ENCODE data around the gene FHIT. TPM values are rescaled to one million over a fixed set of nuclear protein-coding genes. Genes with fewer than 3 reads are reported as not detected.

Gene FHIT
- total and polyA plus RNA-seq, 9 donors: 5.1 to 11.8 (median 9.5) TPM

GRCh38 chr3:60383345-60383744, 867.9 kb downstream of the FHIT start:
- DNase-seq: no peak

GRCh38 chr3:60366486-60366885, 884.8 kb downstream of the FHIT start:
- intact Hi-C loops (cut with DNase I): no loop called here
- no peaks in the 10 kb centered on the region for H3K27me3 ChIP-seq
- H3K4me3 ChIP-seq: no peak overlapping the region
- H3K4me1 ChIP-seq (ENCODE audit: insufficient read depth): no peaks in the 10 kb centered on the region
- H3K9me3 ChIP-seq: no peaks in the 10 kb centered on the region
- H3K27ac ChIP-seq: no peak overlapping the region
- H3K36me3 ChIP-seq: no peaks in the 10 kb centered on the region
- TF ChIP-seq EP300 (IDR thresholded peaks at IDR 0.05) (no peak), CTCF (IDR thresholded peaks at IDR 0.05) (no peak), POLR2A (IDR thresholded peaks at IDR 0.05) (no peak)
- WGBS, 3 donors: 87 to 97% (median 93%) methylated on average over 2 of the region's 2 CpGs
- no peak for DNase-seq

More at GRCh38 chr3:60383345-60383744, 867.9 kb downstream of the FHIT start:
- Histone ChIP-seq H3K36me3 (no peaks in the 10 kb centered on the region), H3K27ac (no peak overlapping the region), H3K4me3 (no peak overlapping the region), H3K4me1 (ENCODE audit: insufficient read depth) (no peaks in the 10 kb centered on the region), H3K27me3 (no peaks in the 10 kb centered on the region), H3K9me3 (no peaks in the 10 kb centered on the region)
- TF ChIP-seq EP300 (IDR thresholded peaks at IDR 0.05): no peak
- no peak for TF ChIP-seq CTCF (IDR thresholded peaks at IDR 0.05)
- TF ChIP-seq POLR2A (IDR thresholded peaks at IDR 0.05): no peak
- 84 to 91% (median 88%) methylated on average over 2 of the region's 2 CpGs for WGBS, 3 donors
- intact Hi-C loops (cut with DNase I): no loop called here

GRCh38 chr3:60365360-60365759, 885.9 kb downstream of the FHIT start:
- Histone ChIP-seq H3K27me3 (no peaks in the 10 kb centered on the region), H3K9me3 (no peaks in the 10 kb centered on the region), H3K4me3 (no peak overlapping the region), H3K4me1 (ENCODE audit: insufficient read depth) (no peaks in the 10 kb centered on the region), H3K36me3 (no peaks in the 10 kb centered on the region), H3K27ac (no peak overlapping the region)
- 40 to 56% (median 40%) methylated on average over 2 of the region's 2 CpGs for WGBS, 3 donors
- DNase-seq: no peak
- intact Hi-C loops (cut with DNase I): no loop called here
- no peak for TF ChIP-seq CTCF (IDR thresholded peaks at IDR 0.05)
- TF ChIP-seq POLR2A (IDR thresholded peaks at IDR 0.05): no peak
- TF ChIP-seq EP300 (IDR thresholded peaks at IDR 0.05): no peak

- no peak overlapping the region for H3K4me3 ChIP-seq
- H3K27ac ChIP-seq: no peak overlapping the region
- H3K9me3 ChIP-seq: no peaks in the 10 kb centered on the region
- no peaks in the 10 kb centered on the region for H3K4me1 ChIP-seq (ENCODE audit: insufficient read depth)
- TF ChIP-seq POLR2A (IDR thresholded peaks at IDR 0.05): no peak
- no peak for TF ChIP-seq CTCF (IDR thresholded peaks at IDR 0.05)
- TF ChIP-seq EP300 (IDR thresholded peaks at IDR 0.05): no peak
- intact Hi-C loops (cut with DNase I): no loop called here
- no peaks in the 10 kb centered on the region for H3K36me3 ChIP-seq
- no peak for DNase-seq
- no peaks in the 10 kb centered on the region for H3K27me3 ChIP-seq
These were observed 886.8 kb downstream of the FHIT start for GRCh38 chr3:60364475-60364874.

- H3K4me1 ChIP-seq (ENCODE audit: insufficient read depth): no peaks in the 10 kb centered on the region
- no peak overlapping the region for H3K27ac ChIP-seq
- H3K9me3 ChIP-seq: no peaks in the 10 kb centered on the region
- no peak for TF ChIP-seq EP300 (IDR thresholded peaks at IDR 0.05)
- TF ChIP-seq CTCF (IDR thresholded peaks at IDR 0.05): no peak
- no peak for TF ChIP-seq POLR2A (IDR thresholded peaks at IDR 0.05)
- no peaks in the 10 kb centered on the region for H3K36me3 ChIP-seq
- H3K4me3 ChIP-seq: no peak overlapping the region
- no peak for DNase-seq
- H3K27me3 ChIP-seq: no peaks in the 10 kb centered on the region
- 66 to 91% (median 80%) methylated on average over 2 of the region's 2 CpGs for WGBS, 3 donors
- intact Hi-C loops (cut with DNase I): no loop called here
These were observed 887.4 kb downstream of the FHIT start for GRCh38 chr3:60363817-60364216.

Measured in ovary (tissue), 9 donors.